Fibroblast of pulmonary artery (primary cell): ENCODE measurements around the gene LDB3.

Experiments
- DNase-seq: peaks from one replicate; pipeline ENCODE4 v3.0.0-alpha.2; 2010; ENCODE audit warnings: low read depth
- H3K4me3 ChIP-seq: replicated peaks from 2 replicates; pipeline ENCODE4 v1.5.1; 2011; ENCODE audit warnings: low read depth, mild to moderate bottlenecking, control low read depth, low read length, moderate library complexity
- TF ChIP-seq, protein P1 (sequence below): IDR thresholded peaks from 2 replicates; pipeline ENCODE4 v1.5.1; 2011; ENCODE audit warnings: mild to moderate bottlenecking, control low read depth, low read length, inconsistent platforms; ENCODE audit errors: missing control alignments

Gene LDB3

GRCh38 chr10:86753638-86754434 is 85.5 kb downstream of the LDB3 start:
- TF ChIP-seq, protein P1, sequence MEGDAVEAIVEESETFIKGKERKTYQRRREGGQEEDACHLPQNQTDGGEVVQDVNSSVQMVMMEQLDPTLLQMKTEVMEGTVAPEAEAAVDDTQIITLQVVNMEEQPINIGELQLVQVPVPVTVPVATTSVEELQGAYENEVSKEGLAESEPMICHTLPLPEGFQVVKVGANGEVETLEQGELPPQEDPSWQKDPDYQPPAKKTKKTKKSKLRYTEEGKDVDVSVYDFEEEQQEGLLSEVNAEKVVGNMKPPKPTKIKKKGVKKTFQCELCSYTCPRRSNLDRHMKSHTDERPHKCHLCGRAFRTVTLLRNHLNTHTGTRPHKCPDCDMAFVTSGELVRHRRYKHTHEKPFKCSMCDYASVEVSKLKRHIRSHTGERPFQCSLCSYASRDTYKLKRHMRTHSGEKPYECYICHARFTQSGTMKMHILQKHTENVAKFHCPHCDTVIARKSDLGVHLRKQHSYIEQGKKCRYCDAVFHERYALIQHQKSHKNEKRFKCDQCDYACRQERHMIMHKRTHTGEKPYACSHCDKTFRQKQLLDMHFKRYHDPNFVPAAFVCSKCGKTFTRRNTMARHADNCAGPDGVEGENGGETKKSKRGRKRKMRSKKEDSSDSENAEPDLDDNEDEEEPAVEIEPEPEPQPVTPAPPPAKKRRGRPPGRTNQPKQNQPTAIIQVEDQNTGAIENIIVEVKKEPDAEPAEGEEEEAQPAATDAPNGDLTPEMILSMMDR = no peak
- no peak overlapping the region for H3K4me3 ChIP-seq
- DNase-seq = no peak

DNA sequence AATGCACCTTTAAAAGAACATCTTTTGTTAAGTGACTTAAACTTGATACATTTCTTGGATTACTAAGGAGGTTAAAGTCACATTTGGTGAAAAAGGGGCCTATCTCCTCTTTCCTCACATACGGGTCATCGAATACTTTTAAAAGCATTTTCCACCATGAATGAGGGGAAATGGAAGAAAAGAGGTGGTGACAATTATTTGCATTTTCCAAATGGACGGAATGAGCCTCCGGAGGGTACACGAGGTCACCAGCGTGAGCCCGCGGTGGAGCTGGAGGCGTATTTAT is 87.1 kb downstream of the LDB3 start:
- peak overlapping the region; percentile 77 for H3K4me3 ChIP-seq
- TF ChIP-seq, protein P1 = no peak

DNA sequence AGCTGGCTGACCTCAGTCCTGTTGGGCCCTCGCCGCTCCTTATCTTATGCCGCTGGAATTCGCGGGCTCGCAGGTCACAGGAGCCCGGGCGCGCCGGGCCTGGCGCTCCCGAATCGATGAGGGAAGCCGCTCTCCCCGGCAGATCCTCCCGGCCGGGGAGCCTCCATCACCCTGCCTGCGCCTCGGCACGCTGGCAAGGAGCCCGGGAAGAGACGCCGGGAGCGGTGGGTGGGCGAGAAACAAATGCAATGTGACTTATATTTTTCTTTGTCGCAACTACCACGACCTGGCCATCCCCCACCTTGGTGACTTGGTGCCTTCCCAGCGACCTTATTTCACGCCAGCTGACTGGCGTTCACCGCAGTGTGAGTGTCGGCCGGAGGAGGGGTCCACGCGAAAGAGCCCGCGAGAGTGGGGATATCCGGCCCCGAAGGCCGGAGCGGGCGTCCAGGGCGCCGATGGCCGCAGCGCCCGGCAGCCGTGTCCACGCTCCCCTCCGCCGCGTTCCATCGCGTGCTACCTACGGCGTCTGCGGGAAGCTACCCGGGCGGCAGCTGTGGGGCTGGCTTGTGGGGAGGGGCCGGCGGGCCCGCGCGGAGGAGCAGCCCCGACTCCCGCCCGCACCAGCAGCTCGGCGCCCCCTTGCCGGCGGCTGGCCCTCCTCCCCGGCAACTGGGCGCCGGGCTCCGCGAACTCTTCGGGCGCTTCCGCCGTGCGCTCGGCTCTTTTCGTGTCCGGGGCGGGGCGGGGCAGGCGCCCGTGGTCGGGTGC is 87.6 kb downstream of the LDB3 start:
- peak overlapping the region; percentile 77 for H3K4me3 ChIP-seq
- DNase-seq = peak; percentile 80
- TF ChIP-seq, protein P1 = no peak

More for the DNA sequence above, 87.1 kb downstream of the LDB3 start:
- no peak for DNase-seq

DNA sequence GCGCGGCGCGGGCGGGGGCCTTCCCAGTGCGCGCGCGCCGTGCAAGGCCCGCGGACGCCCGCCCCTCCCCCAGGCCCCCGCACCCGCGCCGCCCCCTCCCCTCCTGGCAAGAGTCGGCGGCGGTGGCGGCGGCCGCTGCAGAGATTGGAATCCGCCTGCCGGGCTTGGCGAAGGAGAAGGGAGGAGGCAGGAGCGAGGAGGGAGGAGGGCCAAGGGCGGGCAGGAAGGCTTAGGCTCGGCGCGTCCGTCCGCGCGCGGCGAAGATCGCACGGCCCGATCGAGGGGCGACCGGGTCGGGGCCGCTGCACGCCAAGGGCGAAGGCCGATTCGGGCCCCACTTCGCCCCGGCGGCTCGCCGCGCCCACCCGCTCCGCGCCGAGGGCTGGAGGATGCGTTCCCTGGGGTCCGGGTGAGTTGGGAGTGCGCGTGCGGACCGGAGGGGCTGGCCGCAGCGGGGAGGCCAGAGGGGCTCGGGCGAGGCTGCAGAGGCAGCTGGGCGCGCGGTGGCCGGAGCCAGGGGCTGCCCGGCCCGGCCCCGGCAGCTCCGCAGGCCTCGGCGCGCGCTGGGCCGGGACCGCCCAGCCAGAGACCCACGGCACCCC is 88.3 kb downstream of the LDB3 start, which contains the start of gene BMPR1A:
Gene BMPR1A, plus strand, starts transcription at position 109 of the 602 bp plus-strand sequence. CDS start 119,400 bp downstream, outside the sequence.
- H3K4me3 ChIP-seq = peak within 1 kb of the TSS; percentile 83
- peak; percentile 91 for DNase-seq
- TF ChIP-seq, protein P1 = no peak

DNA sequence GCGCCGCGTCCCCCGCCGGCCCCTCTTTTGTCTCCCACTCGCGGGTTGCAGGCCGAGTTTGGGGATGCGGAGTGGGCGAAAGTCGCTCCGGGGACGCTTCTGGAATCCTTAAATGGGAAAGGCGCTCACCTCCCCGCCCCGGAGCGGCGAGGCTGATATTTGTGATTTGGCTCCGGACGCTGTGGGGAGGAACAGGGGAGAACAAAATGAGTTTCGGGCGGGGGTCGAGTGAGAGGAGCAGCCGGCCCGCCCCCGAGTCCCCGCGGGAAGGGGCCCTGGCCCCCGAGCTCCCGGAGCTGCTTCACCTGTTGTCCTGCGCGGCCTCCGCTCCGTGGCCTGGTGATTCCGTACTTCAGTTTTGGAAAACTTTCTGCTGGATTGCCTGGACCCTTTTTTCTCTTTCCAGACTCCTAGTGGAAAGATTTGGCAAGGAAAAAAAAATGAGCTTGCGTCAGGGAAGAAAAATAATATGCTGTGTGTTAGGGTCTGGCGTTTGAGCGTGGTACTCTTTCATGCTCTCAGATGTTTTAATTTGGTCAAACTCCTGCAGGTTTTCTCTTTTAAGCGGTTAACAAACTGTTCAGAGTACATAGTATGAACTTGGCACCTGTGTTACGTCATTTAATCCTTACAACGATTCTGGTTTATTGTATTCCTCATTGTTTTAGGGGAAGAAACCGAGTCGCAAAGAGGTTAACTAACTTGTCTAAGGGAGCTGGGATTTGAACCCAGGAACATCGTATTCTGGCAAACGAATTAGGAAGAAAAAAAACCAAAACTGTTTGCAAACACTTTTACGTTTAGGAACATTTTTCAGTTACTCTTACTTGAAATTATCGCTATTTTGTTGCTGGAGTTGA is 89.0 kb downstream of the LDB3 start:
- TF ChIP-seq, protein P1 = peak; percentile 37
- peak overlapping the region; percentile 83 for H3K4me3 ChIP-seq
- DNase-seq = peak; percentile 68
